Nephron (organoid): ENCODE results near the gene TLCD5.

Experiments
- H3K27ac Mint-ChIP-seq, 3 experiments: 2 replicates each; pipeline ENCODE4 v1.8.0; 2020; ENCODE audit warnings: mixed read lengths in 3 of 3, mild to moderate bottlenecking in 2 of 3, moderate library complexity in 1 of 3
- H3K27me3 Mint-ChIP-seq: 2 replicates; pipeline ENCODE4 v1.8.0; 2021; ENCODE audit warnings: low read depth, mild to moderate bottlenecking, moderate library complexity, mixed read lengths
- H3K36me3 Mint-ChIP-seq: 2 replicates; pipeline ENCODE4 v1.8.0; 2020; ENCODE audit warnings: low read depth, mixed read lengths
- H3K4me1 Mint-ChIP-seq: 2 replicates; pipeline ENCODE4 v1.8.0; 2020; ENCODE audit warnings: mixed read lengths
- H3K4me3 Mint-ChIP-seq, 3 experiments: 2 replicates each; pipeline ENCODE4 v1.8.0; 2020; ENCODE audit warnings: mild to moderate bottlenecking in 3 of 3, mixed read lengths in 3 of 3, moderate library complexity in 2 of 3
- H3K9me3 Mint-ChIP-seq: 2 replicates; pipeline ENCODE4 v1.8.0; 2020; ENCODE audit warnings: mixed read lengths
- CTCF ChIP-seq, 3 experiments: fragments of 200-600 bp; sonication (generic); IDR thresholded peaks; one replicate each; pipeline ENCODE4 v1.5.0; 2021; ENCODE audit warnings: antibody characterized with exemption in 3 of 3; ENCODE audit not compliant: unreplicated experiment in 3 of 3

TLCD5 gene

DNA sequence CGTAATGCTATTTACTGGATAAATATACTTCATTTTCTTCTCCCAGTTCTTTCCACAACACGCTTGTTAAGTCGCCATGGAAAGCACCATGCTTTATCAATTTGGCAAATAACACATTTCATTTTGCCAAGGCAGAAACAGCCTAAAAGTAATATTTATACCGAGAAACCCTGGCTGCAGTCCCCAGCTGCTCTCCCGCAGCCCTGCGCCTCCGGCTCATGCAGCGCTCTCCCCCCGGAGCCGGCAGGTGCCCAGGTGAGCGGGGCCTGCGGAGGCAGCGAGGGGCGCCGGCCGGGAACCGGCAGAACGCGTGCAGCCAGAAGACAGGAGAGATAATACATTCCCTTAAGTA lies 10.4 kb downstream of the TLCD5 start:
- Mint-ChIP-seq H3K27ac (peak overlapping the region; percentile 50 to 79 (median 71)), H3K9me3 (no peaks in the 10 kb centered on the region), H3K27me3 (no peaks in the 10 kb centered on the region), H3K36me3 (peaks cover 4% of the 10 kb centered on the region), H3K4me1 (peaks cover 61% of the 10 kb centered on the region), H3K4me3 (peak overlapping the region; percentile 83)
- TF ChIP-seq CTCF (IDR thresholded peaks at IDR 0.05; ENCODE audit: unreplicated experiment in 3 of 3) = no peak

- no peaks in the 10 kb centered on the region for H3K27me3 Mint-ChIP-seq
- peaks cover 4% of the 10 kb centered on the region for H3K36me3 Mint-ChIP-seq
- peak within 1 kb of the TSS; percentile 99 to 100 (median 100) for H3K4me3 Mint-ChIP-seq
- peak within 1 kb of the TSS; percentile 87 to 97 (median 97) for H3K27ac Mint-ChIP-seq
- H3K9me3 Mint-ChIP-seq = no peaks in the 10 kb centered on the region
- peak in 2 of 3 experiments; percentile 32 to 50 for TF ChIP-seq CTCF (IDR thresholded peaks at IDR 0.05; ENCODE audit: unreplicated experiment in 3 of 3)
- peaks cover 59% of the 10 kb centered on the region for H3K4me1 Mint-ChIP-seq
Observed at GRCh38 chr11:120335908-120336640, 11.0 kb downstream of the TLCD5 start, which contains the start of gene ARHGEF12. TSS of gene ARHGEF12 (plus strand) at chr11:120336413. CDS start at chr11:120337244, 831 bp downstream.

DNA sequence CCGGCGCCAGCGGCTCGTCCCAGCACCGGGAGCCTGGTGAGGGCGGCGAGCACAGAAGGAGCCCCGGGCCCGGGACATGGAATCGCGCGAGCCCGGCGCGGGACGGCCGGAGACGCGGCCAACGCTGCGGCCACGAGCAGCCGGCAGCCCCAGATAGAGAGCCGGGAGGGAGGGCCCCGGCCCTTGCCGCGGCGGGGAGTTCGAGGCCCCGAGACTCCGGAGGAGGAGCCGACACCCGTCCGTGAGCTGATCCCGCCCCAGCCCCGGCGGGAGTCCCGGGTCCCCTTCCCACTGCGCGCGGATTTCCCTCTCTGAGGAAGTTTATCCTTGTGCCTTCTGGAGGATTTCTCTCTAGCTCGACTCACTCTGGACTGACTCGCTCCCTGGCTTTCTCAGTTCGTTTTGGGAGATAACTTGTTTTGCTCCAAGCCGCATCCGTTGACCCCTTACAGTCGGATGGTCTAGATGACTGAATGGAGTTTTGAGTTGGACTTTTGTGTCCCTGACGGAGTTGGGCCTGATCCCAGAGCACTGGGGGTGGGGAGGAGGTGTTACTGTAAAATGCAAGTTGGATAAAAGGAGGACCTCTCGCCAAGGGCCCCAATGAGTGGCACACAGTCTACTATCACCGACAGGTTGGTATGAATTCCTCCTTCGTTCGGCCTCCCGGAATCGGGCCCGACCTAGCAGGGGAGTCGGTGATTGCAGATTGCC lies 11.7 kb downstream of the TLCD5 start:
- Mint-ChIP-seq H3K27me3 (no peaks in the 10 kb centered on the region), H3K27ac (peak overlapping the region; percentile 87 to 97 (median 97)), H3K4me3 (peak overlapping the region; percentile 99 to 100 (median 100)), H3K9me3 (no peaks in the 10 kb centered on the region), H3K36me3 (peaks cover under 1% of the 10 kb centered on the region), H3K4me1 (peaks cover 52% of the 10 kb centered on the region)
- no peak for TF ChIP-seq CTCF (IDR thresholded peaks at IDR 0.05; ENCODE audit: unreplicated experiment in 3 of 3)

DNA sequence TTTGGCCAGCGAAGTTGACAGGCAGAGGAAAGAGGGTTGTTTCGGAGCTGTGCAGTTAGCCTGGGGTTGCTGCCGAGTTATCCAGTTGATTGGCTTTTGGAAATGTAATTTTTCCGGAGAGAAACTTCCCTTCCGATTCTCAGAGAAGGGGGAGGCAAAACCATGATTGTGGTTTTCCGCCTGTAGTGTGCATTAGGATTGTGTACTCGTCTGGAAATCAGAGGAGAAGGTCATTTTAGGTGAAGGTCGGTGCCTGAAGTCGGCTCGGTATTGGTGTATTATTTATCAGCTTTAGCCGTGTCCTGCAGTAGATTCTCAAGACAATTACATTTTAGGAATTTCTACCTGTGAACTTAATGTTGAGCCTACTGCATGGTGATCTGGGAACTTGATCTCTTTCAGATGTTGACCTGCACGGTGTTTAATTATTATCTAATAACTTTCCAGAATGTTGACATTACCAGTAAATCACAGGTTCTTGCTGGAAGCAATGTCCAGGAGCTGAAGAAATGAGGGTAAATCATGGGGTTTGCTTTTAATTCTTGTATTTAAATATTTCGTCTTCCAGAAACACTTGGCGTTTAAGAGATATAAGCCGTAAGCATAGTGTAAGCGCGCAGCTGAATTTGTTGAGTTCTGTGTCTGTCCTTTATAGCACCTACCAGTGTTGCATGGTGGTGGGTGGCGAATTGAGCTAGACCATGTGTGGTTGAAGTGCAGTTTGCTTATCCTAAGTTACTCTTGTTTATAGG lies 12.4 kb downstream of the TLCD5 start:
- no peak for TF ChIP-seq CTCF (IDR thresholded peaks at IDR 0.05; ENCODE audit: unreplicated experiment in 3 of 3)
- Mint-ChIP-seq H3K4me1 (peaks cover 55% of the 10 kb centered on the region), H3K27me3 (no peaks in the 10 kb centered on the region), H3K27ac (peak overlapping the region; percentile 87 to 97 (median 97)), H3K9me3 (no peaks in the 10 kb centered on the region), H3K4me3 (peak overlapping the region; percentile 99 to 100 (median 100)), H3K36me3 (no peaks in the 10 kb centered on the region)

GRCh38 chr11:120338107-120338933 lies 13.2 kb downstream of the TLCD5 start:
- Mint-ChIP-seq H3K4me3 (peak overlapping the region; percentile 99 to 100 (median 100)), H3K9me3 (no peaks in the 10 kb centered on the region)

More at GRCh38 chr11:120338107-120338933, 13.2 kb downstream of the TLCD5 start:
- H3K27ac Mint-ChIP-seq = peak overlapping the region; percentile 87 to 97 (median 97)
- peaks cover 50% of the 10 kb centered on the region for H3K4me1 Mint-ChIP-seq
- no peaks in the 10 kb centered on the region for H3K27me3 Mint-ChIP-seq
- no peaks in the 10 kb centered on the region for H3K36me3 Mint-ChIP-seq
- no peak for TF ChIP-seq CTCF (IDR thresholded peaks at IDR 0.05; ENCODE audit: unreplicated experiment in 3 of 3)
